ENCODE measurements around the gene GABRR3. TPM values are rescaled to one million over a fixed set of nuclear protein-coding genes. Genes with fewer than 3 reads are reported as not detected.

Gene GABRR3
- total RNA-seq, 2 donors from 2014 or later, result not detected

GRCh38 chr3:97968376-97968775 is 66.7 kb downstream of the GABRR3 start:
- Histone ChIP-seq H3K4me1 (peaks cover 4% of the 10 kb centered on the region), H3K4me3 (no peak overlapping the region), H3K36me3 (no peaks in the 10 kb centered on the region), H3K9ac (ENCODE audit: low read depth in 2 of 2, low read length in 2 of 2) (no peak overlapping the region), H3K27me3 (no peaks in the 10 kb centered on the region), H3K27ac (no peak overlapping the region), H3K9me3 (no peaks in the 10 kb centered on the region)
- intact Hi-C loops (cut with DNase I), result no loop called here
- DNase-seq, result no peak
- TF ChIP-seq CTCF (IDR thresholded peaks at IDR 0.05), result no peak

- intact Hi-C loops (cut with DNase I), result no loop called here
- Histone ChIP-seq H3K36me3 (no peaks in the 10 kb centered on the region), H3K4me1 (peaks cover 4% of the 10 kb centered on the region), H3K9ac (ENCODE audit: low read depth in 2 of 2, low read length in 2 of 2) (no peak overlapping the region), H3K9me3 (no peaks in the 10 kb centered on the region), H3K27me3 (no peaks in the 10 kb centered on the region), H3K27ac (no peak overlapping the region), H3K4me3 (no peak overlapping the region)
- DNase-seq, result no peak
- TF ChIP-seq CTCF (IDR thresholded peaks at IDR 0.05), result no peak
Observed at GRCh38 chr3:97967966-97968365, 67.1 kb downstream of the GABRR3 start.

- Histone ChIP-seq H3K36me3 (no peaks in the 10 kb centered on the region), H3K27me3 (no peaks in the 10 kb centered on the region), H3K9me3 (no peaks in the 10 kb centered on the region), H3K4me3 (no peak overlapping the region), H3K9ac (ENCODE audit: low read depth in 2 of 2, low read length in 2 of 2) (no peak overlapping the region), H3K4me1 (no peaks in the 10 kb centered on the region), H3K27ac (no peak overlapping the region)
- TF ChIP-seq CTCF (IDR thresholded peaks at IDR 0.05), result no peak
- intact Hi-C loops (cut with DNase I), result no loop called here
- DNase-seq, result no peak
Observed at GRCh38 chr3:97960993-97961766, 73.9 kb downstream of the GABRR3 start.

- Histone ChIP-seq H3K27me3 (no peaks in the 10 kb centered on the region), H3K9ac (ENCODE audit: low read depth in 2 of 2, low read length in 2 of 2) (no peak overlapping the region), H3K27ac (no peak overlapping the region), H3K9me3 (no peaks in the 10 kb centered on the region), H3K4me1 (no peaks in the 10 kb centered on the region), H3K4me3 (no peak overlapping the region), H3K36me3 (no peaks in the 10 kb centered on the region)
- TF ChIP-seq CTCF (IDR thresholded peaks at IDR 0.05), result no peak
- intact Hi-C loops (cut with DNase I), result no loop called here
- no peak for DNase-seq
Observed at GRCh38 chr3:97960551-97960950, 74.6 kb downstream of the GABRR3 start.

GRCh38 chr3:97959872-97960271 is 75.2 kb downstream of the GABRR3 start:
- Histone ChIP-seq H3K27ac (no peak overlapping the region), H3K4me1 (no peaks in the 10 kb centered on the region), H3K27me3 (no peaks in the 10 kb centered on the region), H3K9me3 (no peaks in the 10 kb centered on the region), H3K4me3 (no peak overlapping the region), H3K9ac (ENCODE audit: low read depth in 2 of 2, low read length in 2 of 2) (no peak overlapping the region), H3K36me3 (no peaks in the 10 kb centered on the region)
- no peak for DNase-seq
- no peak for TF ChIP-seq CTCF (IDR thresholded peaks at IDR 0.05)
- intact Hi-C loops (cut with DNase I), result no loop called here
